EH (cell line): ENCODE results near the gene ANKS1B.
"Not testable (repeated sequence)": the region's sequence is repeated elsewhere in the genome, so short reads cannot be mapped to it uniquely, and the experiment has no call there.

Experiments
- DNase-seq: peaks from one replicate; pipeline ENCODE4 v3.0.0-alpha.2; 2015; ENCODE audit warnings: low read depth

The ANKS1B gene

GRCh38 chr12:99374023-99374422 is 610.7 kb downstream of the ANKS1B start:
- no peak for DNase-seq

GRCh38 chr12:99372257-99372920 is 612.3 kb downstream of the ANKS1B start:
- DNase-seq, result no peak

- DNase-seq, result no peak
These were observed 614.2 kb downstream of the ANKS1B start for GRCh38 chr12:99370421-99371138.

- no peak for DNase-seq
These were observed 617.6 kb downstream of the ANKS1B start for GRCh38 chr12:99367181-99367580.

- no peak for DNase-seq
These were observed 632.5 kb downstream of the ANKS1B start for GRCh38 chr12:99352269-99352668.

- DNase-seq, result no peak
These were observed 640.8 kb downstream of the ANKS1B start for GRCh38 chr12:99343960-99344359.

- no peak for DNase-seq
These were observed 645.1 kb downstream of the ANKS1B start for GRCh38 chr12:99339663-99340062.

GRCh38 chr12:99334285-99335056 is 650.3 kb downstream of the ANKS1B start:
- no peak for DNase-seq

GRCh38 chr12:99332936-99333591 is 651.7 kb downstream of the ANKS1B start:
- no peak for DNase-seq

GRCh38 chr12:99330216-99330615 is 654.5 kb downstream of the ANKS1B start:
- DNase-seq, result no peak

GRCh38 chr12:99321210-99321609 is 663.5 kb downstream of the ANKS1B start:
- DNase-seq, result not testable (repeated sequence)

- no peak for DNase-seq
These were observed 673.4 kb downstream of the ANKS1B start for GRCh38 chr12:99311373-99311772.

GRCh38 chr12:99309812-99310211 is 674.9 kb downstream of the ANKS1B start:
- no peak for DNase-seq

GRCh38 chr12:99302874-99303273 is 681.9 kb downstream of the ANKS1B start:
- no peak for DNase-seq

GRCh38 chr12:99287136-99287535 is 697.6 kb downstream of the ANKS1B start:
- DNase-seq, result no peak

- no peak for DNase-seq
These were observed 700.6 kb downstream of the ANKS1B start for GRCh38 chr12:99284161-99284560.

GRCh38 chr12:99282624-99283023 is 702.1 kb downstream of the ANKS1B start:
- no peak for DNase-seq

- no peak for DNase-seq
These were observed 702.6 kb downstream of the ANKS1B start for GRCh38 chr12:99282086-99282485.

- no peak for DNase-seq
These were observed 703.5 kb downstream of the ANKS1B start for GRCh38 chr12:99281277-99281676.

- DNase-seq, result no peak
These were observed 705.8 kb downstream of the ANKS1B start for GRCh38 chr12:99278899-99279298.

- no peak for DNase-seq
These were observed 707.0 kb downstream of the ANKS1B start for GRCh38 chr12:99277591-99278379.

- no peak for DNase-seq
These were observed 713.7 kb downstream of the ANKS1B start for GRCh38 chr12:99271071-99271470.
